HG02852 (cell line): ENCODE measurements around the gene SLC1A5.
"Not testable (repeated sequence)": the region's sequence is repeated elsewhere in the genome, so short reads cannot be mapped to it uniquely, and the experiment has no call there.

Experiments
- ATAC-seq: cut with Tn5 transposase; IDR thresholded peaks from one replicate; pipeline ENCODE4 v1.9.1; 2021; ENCODE audit warnings: mild to moderate bottlenecking, moderate library complexity; ENCODE audit not compliant: unreplicated experiment

The SLC1A5 gene

GRCh38 chr19:46772170-46773017, 16.0 kb downstream of the SLC1A5 start:
- no peak for ATAC-seq

GRCh38 chr19:46768746-46769145, 19.6 kb downstream of the SLC1A5 start:
- not testable (repeated sequence) for ATAC-seq

- ATAC-seq: no peak
These were observed 21.7 kb downstream of the SLC1A5 start for GRCh38 chr19:46766569-46767317.

- no peak for ATAC-seq
These were observed 23.5 kb downstream of the SLC1A5 start for GRCh38 chr19:46764817-46765291.

- no peak for ATAC-seq
These were observed 26.0 kb downstream of the SLC1A5 start for GRCh38 chr19:46762245-46762890.

GRCh38 chr19:46761418-46761831, 27.0 kb downstream of the SLC1A5 start:
- ATAC-seq: no peak

GRCh38 chr19:46760897-46761296, 27.5 kb downstream of the SLC1A5 start:
- ATAC-seq: not testable (repeated sequence)

- ATAC-seq: no peak
These were observed 28.0 kb downstream of the SLC1A5 start for GRCh38 chr19:46760363-46760762.

- ATAC-seq: no peak
These were observed 28.5 kb downstream of the SLC1A5 start for GRCh38 chr19:46759817-46760333.

GRCh38 chr19:46759206-46759605, 29.2 kb downstream of the SLC1A5 start:
- no peak for ATAC-seq

- no peak for ATAC-seq
These were observed 31.9 kb downstream of the SLC1A5 start for GRCh38 chr19:46756544-46756888.

GRCh38 chr19:46755853-46756543, 32.4 kb downstream of the SLC1A5 start:
- no peak for ATAC-seq

- no peak for ATAC-seq
These were observed 33.1 kb downstream of the SLC1A5 start for GRCh38 chr19:46755077-46755852.

- ATAC-seq: no peak
These were observed 34.8 kb downstream of the SLC1A5 start for GRCh38 chr19:46753420-46754155.

- ATAC-seq: no peak
These were observed 39.9 kb downstream of the SLC1A5 start for GRCh38 chr19:46748325-46749109.

- peak; percentile 47 for ATAC-seq
These were observed 41.9 kb downstream of the SLC1A5 start, which contains the start of gene STRN4 for GRCh38 chr19:46746281-46747057. TSS of gene STRN4 (minus strand) at chr19:46746450. CDS start at chr19:46746430, 20 bp downstream.

GRCh38 chr19:46745521-46746280, 42.7 kb downstream of the SLC1A5 start, which contains the start of gene FKRP:
TSS of gene FKRP (plus strand) at chr19:46746057. CDS start at chr19:46755451, 9,394 bp downstream.
- ATAC-seq: peak; percentile 48
